Measurements from ENCODE around the gene PRUNE2.

- no peak for TF ChIP-seq CTCF (IDR thresholded peaks at IDR 0.05)
- no peak for TF ChIP-seq POLR2AphosphoS5 (IDR thresholded peaks at IDR 0.05; ENCODE audit: low read depth, low read length)
- no peak for TF ChIP-seq PBX3 (IDR thresholded peaks at IDR 0.05)
- TF ChIP-seq SIN3A (IDR thresholded peaks at IDR 0.05; ENCODE audit: borderline replicate concordance, low read depth, low read length), result no peak
- no peak for TF ChIP-seq EP300 (IDR thresholded peaks at IDR 0.05; ENCODE audit: borderline replicate concordance in 1 of 2, low read depth in 1 of 2, low read length in 1 of 2)
- no peak for TF ChIP-seq MXI1 (IDR thresholded peaks at IDR 0.05; ENCODE audit: low read depth, low read length)
- TF ChIP-seq YY1 (IDR thresholded peaks at IDR 0.05; ENCODE audit: low read depth), result no peak
- TF ChIP-seq TEAD4 (IDR thresholded peaks at IDR 0.05; ENCODE audit: borderline replicate concordance, insufficient read depth), result no peak
- TF ChIP-seq JUND (IDR thresholded peaks at IDR 0.05), result no peak
- TF ChIP-seq REST (IDR thresholded peaks at IDR 0.05; ENCODE audit: low read depth, low read length), result no peak
- no peak for TF ChIP-seq TAF1 (IDR thresholded peaks at IDR 0.05; ENCODE audit: borderline replicate concordance, low read depth, low read length)
- no peak for TF ChIP-seq EZH2phosphoT487 (IDR thresholded peaks at IDR 0.05; ENCODE audit: borderline replicate concordance, low read depth)
- TF ChIP-seq RXRA (IDR thresholded peaks at IDR 0.05; ENCODE audit: borderline replicate concordance, low read depth), result no peak
These were observed 240.5 kb downstream of the PRUNE2 start for GRCh38 chr9:76665458-76665857.
